Tibial artery (tissue), 4 donors: Measurements from ENCODE around the gene THBS3.
"Not testable (repeated sequence)": the region's sequence is repeated elsewhere in the genome, so short reads cannot be mapped to it uniquely, and the experiment has no call there.

Experiments
- DNase-seq, 2 donors: peaks; one replicate each; pipeline ENCODE4 v3.0.0-alpha.2; 2019
- H3K27ac ChIP-seq, 2 donors: fragments of 200-600 bp; sonication (generic) in 1 of 2; 1 replicate in 1 of 2; 2 replicates in 1 of 2; pipeline ENCODE4 v1.5.1; 2018 to 2019; ENCODE audit warnings: mild to moderate bottlenecking in 1 of 2
- H3K27me3 ChIP-seq, 2 donors: fragments of 200-600 bp; sonication (generic) in 1 of 2; one replicate each; pipeline versions ENCODE4 v1.5.1 to v1.6.0; 2016 to 2019
- H3K36me3 ChIP-seq, 3 donors: fragments of 200-600 bp; sonication (generic) in 2 of 3; one replicate each; pipeline ENCODE4 v1.5.1; 2016 to 2019; ENCODE audit warnings: mild to moderate bottlenecking in 2 of 3
- H3K4me1 ChIP-seq, 4 donors: fragments of 200-600 bp; sonication (generic) in 2 of 4; 1 replicate in 3 of 4; 2 replicates in 1 of 4; pipeline ENCODE4 v1.5.1; 2016 to 2019
- H3K4me3 ChIP-seq, 2 donors: fragments of 200-600 bp; sonication (generic) in 1 of 2; 1 replicate in 1 of 2; 2 replicates in 1 of 2; pipeline ENCODE4 v1.5.1; 2018 to 2019; ENCODE audit warnings: mild to moderate bottlenecking in 2 of 2
- H3K9me3 ChIP-seq, 3 donors: fragments of 200-600 bp; sonication (generic) in 1 of 3; one replicate each; pipeline ENCODE4 v1.5.1; 2016 to 2019
- intact Hi-C: fragments of 100-400 bp; cut with DNase I; formaldehyde crosslinking; loops from one replicate; pipeline ENCODE4 v1.15.0; 2023; ENCODE audit warnings: low total_unique reads
- TF ChIP-seq, protein P1 (sequence below), 2 experiments: fragments of 200-600 bp in 1 of 2; fragments of 450-650 bp in 1 of 2; IDR thresholded peaks; one replicate each; pipeline ENCODE4 v1.5.1; 2017 to 2019; ENCODE audit warnings: antibody characterized with exemption in 2 of 2, mild to moderate bottlenecking in 1 of 2, moderate library complexity in 1 of 2

Gene THBS3

GRCh38 chr1:155219592-155220031 lies 11.9 kb upstream of the THBS3 start:
- H3K27ac ChIP-seq: peak overlapping the region in 1 of 2 donors; percentile 20
- no peaks in the 10 kb centered on the region for H3K27me3 ChIP-seq
- H3K9me3 ChIP-seq: no peaks in the 10 kb centered on the region
- intact Hi-C loops: no loop called here
- no peak overlapping the region for H3K4me3 ChIP-seq
- H3K4me1 ChIP-seq: peaks cover 0 to 10% (median 6%) of the 10 kb centered on the region in 4 donors
- TF ChIP-seq, protein P1, sequence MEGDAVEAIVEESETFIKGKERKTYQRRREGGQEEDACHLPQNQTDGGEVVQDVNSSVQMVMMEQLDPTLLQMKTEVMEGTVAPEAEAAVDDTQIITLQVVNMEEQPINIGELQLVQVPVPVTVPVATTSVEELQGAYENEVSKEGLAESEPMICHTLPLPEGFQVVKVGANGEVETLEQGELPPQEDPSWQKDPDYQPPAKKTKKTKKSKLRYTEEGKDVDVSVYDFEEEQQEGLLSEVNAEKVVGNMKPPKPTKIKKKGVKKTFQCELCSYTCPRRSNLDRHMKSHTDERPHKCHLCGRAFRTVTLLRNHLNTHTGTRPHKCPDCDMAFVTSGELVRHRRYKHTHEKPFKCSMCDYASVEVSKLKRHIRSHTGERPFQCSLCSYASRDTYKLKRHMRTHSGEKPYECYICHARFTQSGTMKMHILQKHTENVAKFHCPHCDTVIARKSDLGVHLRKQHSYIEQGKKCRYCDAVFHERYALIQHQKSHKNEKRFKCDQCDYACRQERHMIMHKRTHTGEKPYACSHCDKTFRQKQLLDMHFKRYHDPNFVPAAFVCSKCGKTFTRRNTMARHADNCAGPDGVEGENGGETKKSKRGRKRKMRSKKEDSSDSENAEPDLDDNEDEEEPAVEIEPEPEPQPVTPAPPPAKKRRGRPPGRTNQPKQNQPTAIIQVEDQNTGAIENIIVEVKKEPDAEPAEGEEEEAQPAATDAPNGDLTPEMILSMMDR (IDR thresholded peaks at IDR 0.05): no peak
- DNase-seq: no peak
- peaks cover 0 to 20% (median 0%) of the 10 kb centered on the region in 3 donors for H3K36me3 ChIP-seq

DNA sequence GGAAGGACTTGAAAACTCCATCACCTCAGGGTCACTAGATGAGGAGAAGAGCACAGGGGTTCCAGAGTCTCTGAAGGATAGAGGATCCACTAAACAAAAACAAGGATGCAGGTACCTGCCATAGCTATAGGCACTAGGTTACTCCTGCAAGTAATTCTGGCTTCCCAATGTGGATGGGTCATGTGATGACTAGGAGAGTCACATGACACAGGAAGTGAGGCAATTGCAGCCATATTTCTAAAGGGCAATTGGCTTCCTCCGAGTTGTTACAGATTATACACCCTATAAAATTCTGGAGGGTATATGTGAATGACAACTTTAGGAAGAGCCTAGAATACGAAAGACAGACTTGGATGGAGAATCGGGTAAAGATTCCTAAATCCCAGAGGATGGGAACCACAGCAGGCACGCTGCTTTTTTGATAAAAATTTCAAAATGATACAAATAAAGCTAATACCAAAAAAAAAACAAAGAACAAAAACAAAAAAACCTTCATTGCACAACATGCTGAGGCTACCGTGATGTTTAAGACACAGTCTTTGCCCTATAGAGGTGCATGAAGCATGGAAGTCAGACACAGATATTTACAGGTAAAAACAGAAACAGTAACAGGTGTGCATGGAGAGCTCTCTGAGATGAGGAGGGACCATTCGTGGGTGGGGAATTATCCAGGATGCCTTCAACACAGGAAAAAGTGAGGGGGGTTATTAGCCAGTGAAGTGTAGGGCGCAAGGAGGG lies 11.3 kb upstream of the THBS3 start:
- Histone ChIP-seq H3K9me3 (no peaks in the 10 kb centered on the region), H3K27ac (peak overlapping the region in 1 of 2 donors; percentile 20), H3K36me3 (peaks cover 0 to 22% (median 0%) of the 10 kb centered on the region in 3 donors), H3K27me3 (no peaks in the 10 kb centered on the region), H3K4me3 (peak overlapping the region; percentile 8 to 10), H3K4me1 (peaks cover 0 to 6% (median 3%) of the 10 kb centered on the region in 4 donors)
- peak in 1 of 2 donors; percentile 54 for DNase-seq
- intact Hi-C loops: no loop called here
- TF ChIP-seq, protein P1 (IDR thresholded peaks at IDR 0.05): no peak

- DNase-seq, intact Hi-C loops, H3K27ac ChIP-seq, H3K4me3 ChIP-seq, H3K27me3 ChIP-seq, H3K9me3 ChIP-seq: not testable (repeated sequence)
- Histone ChIP-seq H3K36me3 (peaks cover 0 to 29% (median 0%) of the 10 kb centered on the region in 3 donors), H3K4me1 (peaks cover 0 to 25% (median 9%) of the 10 kb centered on the region in 4 donors)
These were observed 7.0 kb upstream of the THBS3 start for GRCh38 chr1:155214702-155215101.

DNA sequence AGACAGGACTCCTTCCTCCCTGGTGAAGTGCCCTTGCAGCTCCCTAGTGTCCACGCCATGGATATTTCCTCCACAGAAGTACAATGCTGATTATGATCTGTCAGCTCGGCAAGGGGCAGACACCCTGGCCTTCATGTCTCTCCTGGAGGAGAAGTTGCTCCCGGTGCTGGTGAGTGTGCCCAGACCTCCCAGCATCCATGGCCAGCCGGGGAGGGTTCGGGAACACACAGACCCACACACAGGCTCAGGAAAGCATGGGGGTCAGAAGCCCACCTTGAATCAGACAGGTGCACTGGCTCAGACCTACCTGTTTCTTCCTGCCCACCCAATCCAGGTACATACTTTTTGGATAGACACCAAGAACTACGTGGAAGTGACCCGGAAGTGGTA lies 4.3 kb upstream of the THBS3 start:
- DNase-seq, H3K27me3 ChIP-seq, H3K9me3 ChIP-seq, H3K4me3 ChIP-seq, intact Hi-C loops: not testable (repeated sequence)
- Histone ChIP-seq H3K27ac (peak overlapping the region in 1 of 2 donors; percentile 55), H3K36me3 (peaks cover 0 to 29% (median 0%) of the 10 kb centered on the region in 3 donors), H3K4me1 (peaks cover 0 to 39% (median 25%) of the 10 kb centered on the region in 4 donors)

- H3K4me3 ChIP-seq, intact Hi-C loops, H3K9me3 ChIP-seq, H3K27me3 ChIP-seq: not testable (repeated sequence)
- Histone ChIP-seq H3K4me1 (peaks cover 0 to 44% (median 30%) of the 10 kb centered on the region in 4 donors), H3K27ac (peak overlapping the region in 1 of 2 donors; percentile 55), H3K36me3 (peaks cover 0 to 28% (median 0%) of the 10 kb centered on the region in 3 donors)
- peak in 1 of 2 donors; percentile 77 for DNase-seq
These were observed 3.8 kb upstream of the THBS3 start for GRCh38 chr1:155211381-155212050.

DNA sequence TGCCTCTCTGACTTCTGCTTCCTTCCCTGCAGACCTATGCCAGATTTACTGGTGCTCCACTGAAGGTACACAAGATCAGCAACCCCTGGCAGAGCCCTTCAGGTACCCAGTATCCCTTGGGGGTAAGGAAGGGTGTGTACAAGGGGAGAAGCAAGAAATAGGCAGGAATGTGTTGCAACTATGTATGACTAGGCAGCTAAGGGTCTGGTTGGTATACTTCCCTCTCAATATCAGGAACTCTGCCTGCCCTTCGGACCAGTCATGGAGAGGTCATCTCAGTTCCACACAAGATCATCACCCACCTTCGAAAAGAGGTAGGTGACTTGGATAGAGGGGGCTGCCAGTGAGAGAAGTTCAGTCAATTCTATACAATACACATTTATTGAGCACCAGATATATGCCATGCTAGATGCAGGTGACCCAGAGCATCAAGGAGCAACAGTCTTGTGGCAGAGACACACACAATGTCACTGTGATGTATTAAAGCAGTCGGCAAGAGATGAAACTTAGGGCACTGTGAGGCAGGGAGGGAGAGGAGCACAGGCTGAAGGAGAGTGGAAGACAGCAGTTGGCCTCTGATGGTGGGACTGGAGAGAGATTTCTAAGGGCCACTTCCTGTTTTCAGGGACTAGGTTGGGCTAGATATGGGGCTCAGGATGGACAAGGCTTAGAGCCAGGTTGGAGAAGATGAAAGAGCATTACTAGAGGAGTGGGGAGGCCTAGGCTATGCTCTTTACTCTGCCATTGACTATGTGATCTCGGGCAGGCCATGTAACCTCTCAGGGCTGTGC lies 2.8 kb upstream of the THBS3 start:
- Histone ChIP-seq H3K4me1 (peaks cover 0 to 52% (median 36%) of the 10 kb centered on the region in 4 donors), H3K36me3 (peaks cover 0 to 18% (median 0%) of the 10 kb centered on the region in 3 donors), H3K27me3 (no peaks in the 10 kb centered on the region), H3K27ac (peak overlapping the region; percentile 98 to 99), H3K9me3 (no peaks in the 10 kb centered on the region), H3K4me3 (no peak overlapping the region)
- intact Hi-C loops: no loop called here
- TF ChIP-seq, protein P1 (IDR thresholded peaks at IDR 0.05): no peak
- no peak for DNase-seq
